Measurements from ENCODE around the gene PXDN.

PXDN gene

GRCh38 chr2:1661891-1662605, 82.3 kb downstream of the PXDN start:
- DNase-seq (ENCODE audit: low read depth), result no peak

- DNase-seq (ENCODE audit: low read depth), result no peak
Observed at GRCh38 chr2:1660656-1661640, 83.4 kb downstream of the PXDN start.

- DNase-seq (ENCODE audit: low read depth), result no peak
Observed at GRCh38 chr2:1659951-1660565, 84.3 kb downstream of the PXDN start.

GRCh38 chr2:1658394-1659151, 85.7 kb downstream of the PXDN start:
- DNase-seq (ENCODE audit: low read depth), result no peak

- DNase-seq (ENCODE audit: low read depth), result no peak
Observed at GRCh38 chr2:1656961-1657841, 87.1 kb downstream of the PXDN start.

- DNase-seq (ENCODE audit: low read depth), result no peak
Observed at GRCh38 chr2:1656326-1656960, 87.9 kb downstream of the PXDN start.

GRCh38 chr2:1655461-1655860, 88.9 kb downstream of the PXDN start:
- DNase-seq (ENCODE audit: low read depth), result no peak

- DNase-seq (ENCODE audit: low read depth), result no peak
Observed at GRCh38 chr2:1654696-1655374, 89.5 kb downstream of the PXDN start.

- DNase-seq (ENCODE audit: low read depth), result peak; percentile 46
Observed at GRCh38 chr2:1653956-1654695, 90.2 kb downstream of the PXDN start.

GRCh38 chr2:1652034-1652790, 92.1 kb downstream of the PXDN start:
- DNase-seq (ENCODE audit: low read depth), result no peak

- no peak for DNase-seq (ENCODE audit: low read depth)
Observed at GRCh38 chr2:1651121-1652033, 92.9 kb downstream of the PXDN start.

GRCh38 chr2:1650085-1650872, 94.0 kb downstream of the PXDN start:
- no peak for DNase-seq (ENCODE audit: low read depth)

- no peak for DNase-seq (ENCODE audit: low read depth)
Observed at GRCh38 chr2:1649103-1650084, 94.9 kb downstream of the PXDN start.

GRCh38 chr2:1648241-1649102, 95.8 kb downstream of the PXDN start:
- no peak for DNase-seq (ENCODE audit: low read depth)
